IPS DF 4.7 (cell line): ENCODE results near the gene POLDIP3.

Experiments used
- DNase-seq: peaks from one replicate; pipeline ENCODE4 v3.0.0-alpha.2; 2013; ENCODE audit warnings: low spot score; ENCODE audit errors: extremely low read depth

The POLDIP3 gene, protein sequence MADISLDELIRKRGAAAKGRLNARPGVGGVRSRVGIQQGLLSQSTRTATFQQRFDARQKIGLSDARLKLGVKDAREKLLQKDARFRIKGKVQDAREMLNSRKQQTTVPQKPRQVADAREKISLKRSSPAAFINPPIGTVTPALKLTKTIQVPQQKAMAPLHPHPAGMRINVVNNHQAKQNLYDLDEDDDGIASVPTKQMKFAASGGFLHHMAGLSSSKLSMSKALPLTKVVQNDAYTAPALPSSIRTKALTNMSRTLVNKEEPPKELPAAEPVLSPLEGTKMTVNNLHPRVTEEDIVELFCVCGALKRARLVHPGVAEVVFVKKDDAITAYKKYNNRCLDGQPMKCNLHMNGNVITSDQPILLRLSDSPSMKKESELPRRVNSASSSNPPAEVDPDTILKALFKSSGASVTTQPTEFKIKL

DNA sequence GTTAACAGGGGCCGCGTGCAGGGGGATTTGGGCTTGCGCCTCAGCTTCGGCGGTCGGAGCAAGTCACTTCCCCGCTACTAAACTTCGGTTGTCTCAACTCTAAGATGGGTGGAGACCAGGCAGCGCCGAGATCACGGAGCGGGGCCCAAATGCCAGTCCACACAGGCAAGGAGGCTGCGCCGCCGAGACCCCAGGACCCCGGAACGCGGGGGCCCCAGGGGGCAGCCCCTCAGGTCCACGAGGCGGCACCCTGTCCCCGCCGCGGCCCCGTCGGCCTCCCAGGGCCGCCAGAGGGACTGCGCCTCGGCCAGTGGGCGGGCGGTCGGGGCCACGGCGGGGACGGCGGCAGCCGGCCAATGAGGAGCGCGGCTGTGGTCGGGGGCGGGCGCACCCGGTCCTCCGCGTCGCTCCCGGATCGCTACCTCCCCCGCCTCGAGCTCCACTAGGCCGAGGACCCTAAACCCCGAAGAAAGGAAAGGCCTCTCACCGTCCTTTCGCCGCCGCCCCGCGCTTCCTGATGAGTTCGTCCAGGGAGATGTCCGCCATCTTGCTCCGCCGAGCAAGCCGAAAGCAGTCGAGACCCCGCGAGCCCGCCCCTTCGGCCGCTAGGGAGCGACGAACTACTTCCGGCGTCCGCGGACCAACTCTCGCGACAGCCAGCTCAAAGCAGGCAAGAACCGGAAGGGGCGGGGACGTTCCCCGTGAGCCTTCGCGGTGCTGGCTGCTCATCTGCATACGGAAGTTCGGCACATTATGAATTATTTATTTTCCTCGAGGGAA is at the start of gene POLDIP3:
POLDIP3 (minus strand) TSS at position 572 of the 780 bp plus-strand sequence; CDS start at position 546, 26 bp downstream.
- DNase-seq = peak; percentile 64

DNA sequence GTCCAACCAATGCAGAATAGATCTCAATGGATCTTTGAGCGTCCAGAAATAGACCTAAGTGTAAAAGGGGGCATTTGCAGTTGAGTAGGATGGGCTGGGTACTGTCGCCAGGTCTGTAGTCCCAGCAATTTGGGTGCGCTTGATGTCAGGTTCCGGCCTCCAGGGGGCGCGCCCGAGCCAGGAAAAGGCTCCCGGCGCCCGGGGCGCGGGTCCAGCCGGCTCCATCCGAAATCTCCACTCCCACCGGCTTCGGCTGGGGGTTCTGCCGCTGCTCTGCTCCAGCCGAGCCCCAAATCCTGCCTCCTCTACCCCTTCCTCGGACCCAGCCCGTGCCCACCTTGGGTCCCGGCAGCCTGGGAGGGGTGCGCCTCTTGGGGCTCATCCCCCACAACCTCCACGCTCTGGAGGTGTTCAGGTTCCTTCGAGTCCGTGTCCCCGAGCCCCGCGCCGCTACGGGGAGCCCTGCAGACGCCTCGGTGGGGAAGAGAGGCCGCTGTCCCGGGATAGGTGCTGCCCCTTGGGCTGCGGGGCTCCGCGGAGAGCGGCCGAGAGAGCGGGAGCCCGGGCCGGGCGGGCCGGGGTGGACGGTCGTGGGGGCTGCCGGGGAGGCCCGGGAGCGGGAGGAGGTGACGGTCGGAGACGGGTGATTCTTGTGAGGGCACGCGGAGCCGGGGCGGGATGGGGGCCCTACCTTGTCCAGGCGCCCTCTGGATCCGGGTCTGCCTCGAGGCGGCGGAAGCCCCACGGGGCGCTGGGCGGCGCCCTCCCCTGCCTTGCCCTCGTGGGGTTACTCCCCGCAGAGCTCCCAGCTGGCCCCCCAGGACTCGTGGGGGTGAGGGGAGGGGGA is 47.5 kb upstream of the POLDIP3 start:
- DNase-seq = no peak

DNA sequence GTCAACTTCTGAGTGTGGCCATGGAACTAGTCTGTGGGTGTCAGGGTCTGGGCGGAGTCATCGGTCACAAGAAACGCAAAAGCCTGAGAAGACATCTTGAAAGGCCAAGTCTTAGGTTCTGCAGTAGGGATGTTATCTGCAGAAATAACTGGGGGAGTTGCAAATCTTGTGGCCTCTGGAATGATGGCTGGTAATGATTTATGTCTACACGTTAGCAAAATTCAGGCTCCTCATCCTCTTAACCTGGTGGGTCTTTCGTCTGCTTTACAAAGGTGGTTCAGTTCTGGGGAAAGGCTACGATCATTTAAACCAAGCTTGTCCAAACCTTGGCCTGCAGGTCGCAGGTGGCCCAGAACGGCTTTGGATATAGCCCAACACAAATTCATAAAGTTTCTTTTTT is 41.9 kb upstream of the POLDIP3 start:
- DNase-seq = no peak

DNA sequence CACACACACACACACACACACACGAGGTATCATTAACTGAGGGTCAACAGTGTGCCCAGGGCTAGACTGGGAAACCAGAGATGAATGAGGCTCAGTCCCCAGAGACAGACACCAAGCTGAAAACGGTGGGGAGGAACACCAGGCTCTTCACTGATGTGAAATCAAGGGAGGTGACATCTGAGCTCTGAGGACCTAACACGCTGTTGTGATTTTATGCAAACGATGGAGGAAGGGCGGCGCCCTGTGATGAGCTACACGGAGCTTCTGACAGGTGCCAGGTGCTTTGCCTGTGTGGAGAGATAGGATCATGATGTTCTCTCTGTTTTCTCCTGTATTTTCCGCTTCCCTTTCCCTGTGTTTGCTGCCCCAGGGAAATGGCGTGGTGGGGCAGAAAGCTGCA is 41.0 kb upstream of the POLDIP3 start:
- DNase-seq = no peak

DNA sequence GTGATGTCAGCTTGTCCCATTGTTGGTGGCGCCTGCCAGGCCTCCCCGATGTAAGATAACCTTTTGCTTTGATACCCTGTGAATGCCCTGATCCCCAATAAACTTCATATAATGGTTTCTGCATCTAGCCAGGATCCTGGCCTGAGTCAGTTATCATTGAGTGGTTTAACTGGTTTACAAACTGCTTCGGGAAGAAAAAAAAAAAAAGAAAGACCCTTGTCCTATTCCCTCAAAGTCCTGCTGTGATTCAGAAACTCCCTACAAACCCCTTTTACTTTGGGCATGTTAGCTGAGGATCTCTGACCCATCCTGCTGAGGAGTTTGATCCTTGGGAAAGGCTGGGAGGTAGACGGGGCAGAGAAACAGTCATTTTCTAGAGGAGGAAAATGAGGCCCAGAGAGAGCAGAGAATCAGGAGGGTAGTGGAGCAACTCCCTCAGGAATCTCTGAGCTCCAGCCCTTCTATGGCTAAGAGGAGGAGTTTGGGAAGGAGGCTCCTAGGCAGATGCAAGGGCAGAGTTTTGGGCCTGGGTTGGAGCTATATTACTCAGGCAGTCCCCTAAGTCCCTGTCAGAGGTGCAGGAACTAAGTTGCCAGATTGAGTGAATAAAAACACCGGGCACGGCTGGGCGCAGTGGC is 39.9 kb upstream of the POLDIP3 start:
- DNase-seq = no peak

DNA sequence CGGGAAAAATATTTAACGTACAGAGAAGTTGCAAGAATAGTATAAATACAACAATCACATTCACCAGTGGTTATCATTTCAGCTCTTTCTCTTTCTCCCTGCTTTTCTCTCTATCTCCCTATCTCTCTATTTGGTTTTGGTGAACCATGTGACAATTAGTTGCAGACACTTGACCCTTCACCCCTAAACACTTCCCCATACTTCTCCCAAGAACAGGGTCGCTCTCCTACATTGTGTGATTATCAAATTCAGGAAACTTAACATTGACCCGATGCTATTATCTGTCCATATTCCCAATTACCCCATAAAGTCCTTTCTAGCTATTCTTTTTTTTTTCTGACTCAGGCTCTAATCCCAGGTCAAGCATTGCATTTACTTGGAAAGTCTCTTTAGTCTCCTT is 39.3 kb upstream of the POLDIP3 start:
- no peak for DNase-seq

DNA sequence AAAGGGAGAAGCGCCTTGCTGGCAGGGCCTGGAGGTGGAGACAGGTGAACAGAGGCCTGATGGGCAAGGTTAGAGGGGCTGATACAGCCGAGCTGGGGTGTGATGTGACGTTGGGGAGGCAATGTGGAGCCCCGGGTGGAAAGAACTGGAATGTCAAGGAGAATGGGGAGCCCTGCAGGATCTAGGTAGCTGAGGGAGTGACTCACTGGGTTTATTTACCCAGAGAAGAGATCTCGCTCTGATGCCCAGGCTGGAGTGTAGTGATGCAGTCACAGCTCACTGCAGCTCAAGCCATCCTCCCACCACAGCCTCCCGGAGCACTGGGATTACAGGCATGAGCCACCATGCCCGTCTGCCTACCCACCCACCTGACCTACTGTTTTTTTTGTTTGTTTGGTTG is 36.5 kb upstream of the POLDIP3 start:
- DNase-seq = no peak

DNA sequence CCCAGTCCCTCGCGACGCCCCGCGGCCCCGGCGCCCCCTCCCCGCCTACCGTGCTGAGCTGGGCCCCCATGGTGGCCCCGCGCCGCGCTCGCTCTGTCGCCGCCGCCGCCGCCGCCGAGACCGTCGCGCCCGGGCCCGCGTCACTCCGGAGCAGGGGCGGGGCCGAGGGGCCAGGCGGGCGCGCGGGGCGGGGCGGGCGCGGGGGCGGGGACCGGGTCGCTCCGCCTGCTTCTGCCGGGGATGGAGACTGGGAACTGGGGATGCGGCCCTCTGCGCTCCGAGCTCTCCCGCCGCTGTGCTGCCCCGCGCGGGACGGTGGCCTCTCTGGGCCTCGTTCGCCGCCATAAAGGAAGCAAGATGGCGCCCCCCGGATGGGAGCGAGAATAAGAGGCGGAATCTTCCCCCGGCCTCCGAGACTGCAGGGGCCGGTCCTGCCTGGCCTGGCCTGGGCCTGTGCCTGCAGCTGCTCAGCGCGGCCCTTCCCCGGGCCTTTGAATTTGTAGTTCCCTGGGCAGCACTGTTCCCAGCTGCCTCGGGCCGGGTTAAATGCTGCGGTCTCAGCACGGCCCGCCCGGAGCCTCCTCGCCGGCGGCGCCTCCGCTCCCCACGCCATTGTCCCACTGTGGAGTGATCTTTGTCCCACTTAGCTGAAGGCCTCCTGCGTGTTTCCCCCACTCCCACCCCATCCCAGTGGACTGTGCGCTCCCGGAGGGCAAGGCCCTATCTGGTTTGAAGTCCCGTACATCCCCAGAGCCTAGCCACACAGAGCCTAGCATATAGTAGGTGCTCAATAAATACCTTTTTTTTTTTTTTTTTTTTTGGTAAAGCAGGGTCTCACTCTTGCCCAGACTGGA is 34.8 kb upstream of the POLDIP3 start, which contains the start of gene CYB5R3:
CYB5R3 (minus strand) TSS at position 147 of the 854 bp plus-strand sequence; CDS start at position 70, 77 bp downstream.
- no peak for DNase-seq

DNA sequence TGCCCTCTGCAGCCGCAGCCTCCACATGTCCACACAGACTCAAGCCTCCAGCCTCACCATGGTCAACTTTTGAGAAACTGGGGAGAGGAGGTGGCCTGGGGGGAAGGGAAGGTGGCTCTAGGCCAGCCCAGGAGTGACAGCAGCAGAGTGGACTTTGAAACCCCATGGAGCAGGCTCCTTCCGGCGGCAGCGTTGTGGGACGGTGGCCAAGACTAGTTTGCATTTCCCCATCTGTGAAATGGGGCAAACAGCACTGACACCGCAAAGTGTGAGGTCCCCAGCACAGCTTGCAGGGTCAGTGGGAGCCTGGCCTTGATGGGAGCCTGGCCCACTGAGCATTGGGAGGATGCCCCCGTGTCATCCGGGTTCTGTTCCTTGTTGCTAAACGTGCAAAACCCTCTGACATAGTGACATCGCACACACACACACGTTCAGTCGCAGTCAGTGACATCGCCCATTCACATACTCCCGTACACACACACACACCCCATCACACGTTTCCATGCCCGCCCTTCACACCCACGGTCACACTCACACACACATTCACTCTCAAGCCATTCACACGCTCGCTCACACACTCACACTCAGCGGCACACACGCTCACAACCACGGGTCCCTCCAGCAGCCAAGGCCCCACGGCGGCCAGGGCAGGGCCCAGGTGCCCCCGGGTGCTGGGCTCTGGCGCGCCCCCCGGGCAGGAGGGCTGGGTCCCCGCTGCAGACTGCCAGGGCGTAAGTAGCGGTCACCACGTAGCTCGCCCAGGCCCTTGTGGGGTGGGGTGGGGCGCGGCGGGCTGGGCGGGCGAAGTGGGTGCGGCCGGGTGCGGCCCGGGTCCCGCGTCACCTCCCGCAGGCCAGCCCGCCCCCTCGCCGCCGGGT is 33.9 kb upstream of the POLDIP3 start:
- DNase-seq = no peak

DNA sequence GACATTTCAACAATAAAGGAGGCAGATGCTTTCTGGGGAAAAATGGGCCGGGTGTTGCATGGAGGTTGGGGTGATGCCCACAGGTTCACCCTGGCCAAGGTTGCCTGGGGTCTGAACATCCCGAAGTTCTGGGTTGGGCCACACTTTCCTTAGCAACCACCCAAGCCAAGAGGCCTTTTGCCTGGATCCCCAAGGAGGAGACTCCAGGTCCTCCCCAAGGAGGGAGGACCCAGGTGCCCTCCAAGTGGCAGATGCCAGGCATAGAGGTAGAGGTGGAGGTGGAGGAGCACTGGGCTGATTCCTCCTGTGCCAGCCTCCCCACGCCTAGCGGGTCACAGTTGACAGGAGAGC is 33.3 kb upstream of the POLDIP3 start:
- no peak for DNase-seq

DNA sequence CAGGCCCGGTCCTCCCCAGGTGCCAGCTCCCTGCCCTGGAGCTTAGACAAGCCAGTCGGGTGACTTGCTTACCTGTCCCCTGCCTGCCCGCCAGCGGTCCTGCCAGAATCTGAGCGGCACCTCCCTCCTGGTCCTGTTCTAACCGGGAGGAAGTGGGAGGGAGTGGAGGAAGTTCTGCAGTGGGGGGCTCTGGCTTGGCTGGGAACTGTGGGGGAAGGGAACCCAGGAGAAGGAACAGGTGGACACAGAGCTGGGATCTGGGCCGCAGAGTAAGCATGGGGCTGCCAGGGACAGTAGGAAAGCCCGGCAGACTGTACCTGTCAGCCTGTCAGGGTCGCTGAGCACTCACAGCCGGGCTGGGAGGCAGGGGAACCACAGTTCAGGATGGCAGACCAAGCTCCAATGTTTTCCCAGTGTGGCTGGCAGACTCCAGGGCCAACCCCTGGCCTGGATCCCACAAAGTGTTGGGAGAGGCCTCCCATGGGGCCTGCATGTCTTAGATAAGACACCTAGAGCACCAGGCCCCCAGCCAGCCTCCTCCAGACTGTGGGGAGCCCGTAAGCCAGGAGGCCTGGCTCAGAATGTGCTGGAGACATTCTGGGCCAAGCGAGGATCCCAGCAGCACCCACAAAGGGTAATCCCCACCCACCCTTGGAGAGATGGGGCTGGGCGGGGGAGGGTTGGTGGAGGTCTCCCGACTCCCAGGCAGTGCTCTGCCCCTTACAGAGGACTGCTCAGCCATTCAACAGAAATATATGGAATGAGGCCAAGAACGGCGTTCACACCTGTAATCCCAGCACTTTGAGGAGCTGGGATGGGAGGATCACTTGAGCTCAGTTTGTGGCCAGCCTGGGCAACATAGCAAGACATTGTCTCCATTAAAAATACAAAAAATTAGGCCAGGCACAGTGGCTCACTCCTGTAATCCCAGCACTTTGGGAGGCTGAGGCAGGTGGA is 32.2 kb upstream of the POLDIP3 start:
- no peak for DNase-seq

DNA sequence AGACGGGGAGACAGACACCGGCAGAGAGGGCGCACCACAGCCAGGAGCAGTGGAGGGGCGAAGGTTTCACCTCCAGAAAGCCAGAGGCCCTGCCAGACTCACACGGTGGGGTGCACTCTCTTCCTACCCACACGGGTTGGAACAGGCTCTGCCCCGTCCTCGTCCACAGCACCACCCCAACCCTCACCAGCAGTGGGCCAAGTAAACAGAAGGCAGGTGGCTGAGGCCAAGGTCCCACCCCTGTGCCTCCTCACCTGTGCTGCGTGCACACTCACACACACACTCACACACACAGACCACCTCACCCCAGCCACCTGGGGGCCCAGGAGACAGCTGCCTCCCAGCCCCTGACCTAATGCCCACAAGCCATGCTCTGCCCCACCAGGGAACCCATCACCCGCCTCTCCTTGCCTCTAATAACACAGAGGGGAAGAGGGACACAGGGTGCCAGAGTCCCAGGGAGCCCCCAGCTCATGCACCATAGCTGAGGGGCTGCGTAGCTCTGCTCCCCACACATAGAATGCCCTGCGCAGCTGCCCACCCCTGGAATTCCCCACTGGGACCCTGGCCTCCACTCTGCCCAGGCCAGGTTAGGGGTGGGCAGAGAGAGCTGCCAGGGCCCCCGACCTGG is 31.4 kb upstream of the POLDIP3 start:
- no peak for DNase-seq

DNA sequence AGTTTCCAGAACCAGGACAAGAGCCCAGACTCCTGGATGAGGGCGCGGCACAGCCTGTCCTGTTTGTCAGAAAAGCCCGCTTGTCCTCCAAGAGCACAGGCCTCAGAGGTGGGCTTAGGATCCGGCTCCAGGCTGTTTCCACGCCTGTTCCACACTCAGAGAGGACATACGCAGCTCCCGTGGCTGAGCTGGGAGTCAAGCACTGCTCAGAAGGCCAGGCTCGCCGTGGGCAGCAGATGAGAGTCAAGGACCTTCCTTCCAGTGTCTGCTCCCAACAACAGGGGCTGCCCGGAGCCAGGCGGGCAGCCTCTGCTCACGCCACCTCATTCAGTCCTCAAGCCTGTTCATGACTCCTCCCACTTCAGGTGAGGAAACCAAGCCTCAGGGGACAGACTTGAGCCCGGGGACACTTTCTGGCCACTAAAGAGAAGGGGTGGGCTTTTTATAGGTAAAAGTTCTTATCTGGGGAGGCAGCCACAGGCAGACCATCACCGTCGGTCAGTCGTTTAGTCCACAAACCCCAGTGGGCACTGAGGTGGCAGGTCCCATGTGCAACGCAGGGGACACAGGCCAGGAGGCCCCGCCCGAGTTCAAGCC is 30.8 kb upstream of the POLDIP3 start:
- no peak for DNase-seq

DNA sequence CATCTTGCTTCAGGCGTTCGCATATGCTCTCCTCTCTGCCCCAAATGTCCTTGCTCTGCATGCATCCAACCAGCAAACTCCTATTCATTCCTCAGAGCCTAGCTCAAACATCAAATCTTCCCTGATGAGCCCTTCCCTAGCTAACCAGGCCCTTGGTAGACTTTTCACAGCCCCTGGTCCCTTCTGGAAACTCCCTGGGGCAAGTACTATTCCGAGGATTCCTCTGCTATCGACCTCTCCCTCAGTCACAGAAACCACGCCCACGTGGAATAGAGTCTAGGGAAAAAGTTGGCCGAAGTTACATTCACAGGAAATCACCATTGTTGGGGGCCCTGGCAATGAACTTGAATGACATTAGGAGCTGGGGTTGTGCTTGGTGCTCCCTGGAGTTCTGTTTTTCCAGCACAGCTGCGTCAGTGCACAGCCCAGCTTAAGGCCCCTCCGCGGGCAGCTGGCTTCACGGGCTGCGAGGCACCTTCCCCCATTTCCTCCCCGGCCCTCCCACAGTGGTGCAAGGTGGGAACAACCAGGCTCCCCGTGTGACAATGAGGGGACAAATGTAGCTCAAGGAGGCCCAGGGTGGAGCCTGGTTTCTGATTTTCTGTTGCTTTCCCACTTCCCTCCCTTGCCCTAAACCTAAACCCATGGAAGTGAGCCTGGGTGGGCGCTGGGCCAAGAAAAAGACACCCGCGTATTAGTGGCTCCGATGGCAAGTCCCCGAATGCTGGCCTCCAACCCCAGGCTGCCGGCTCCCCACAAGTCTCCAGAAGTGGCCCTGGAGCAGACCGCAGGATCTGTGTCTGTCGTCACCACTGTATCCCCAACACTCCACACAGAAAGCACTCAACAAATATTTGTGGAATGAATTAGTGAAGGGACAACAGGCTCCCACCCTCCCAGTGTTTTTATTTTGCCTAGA is 30.0 kb upstream of the POLDIP3 start:
- DNase-seq = no peak

DNA sequence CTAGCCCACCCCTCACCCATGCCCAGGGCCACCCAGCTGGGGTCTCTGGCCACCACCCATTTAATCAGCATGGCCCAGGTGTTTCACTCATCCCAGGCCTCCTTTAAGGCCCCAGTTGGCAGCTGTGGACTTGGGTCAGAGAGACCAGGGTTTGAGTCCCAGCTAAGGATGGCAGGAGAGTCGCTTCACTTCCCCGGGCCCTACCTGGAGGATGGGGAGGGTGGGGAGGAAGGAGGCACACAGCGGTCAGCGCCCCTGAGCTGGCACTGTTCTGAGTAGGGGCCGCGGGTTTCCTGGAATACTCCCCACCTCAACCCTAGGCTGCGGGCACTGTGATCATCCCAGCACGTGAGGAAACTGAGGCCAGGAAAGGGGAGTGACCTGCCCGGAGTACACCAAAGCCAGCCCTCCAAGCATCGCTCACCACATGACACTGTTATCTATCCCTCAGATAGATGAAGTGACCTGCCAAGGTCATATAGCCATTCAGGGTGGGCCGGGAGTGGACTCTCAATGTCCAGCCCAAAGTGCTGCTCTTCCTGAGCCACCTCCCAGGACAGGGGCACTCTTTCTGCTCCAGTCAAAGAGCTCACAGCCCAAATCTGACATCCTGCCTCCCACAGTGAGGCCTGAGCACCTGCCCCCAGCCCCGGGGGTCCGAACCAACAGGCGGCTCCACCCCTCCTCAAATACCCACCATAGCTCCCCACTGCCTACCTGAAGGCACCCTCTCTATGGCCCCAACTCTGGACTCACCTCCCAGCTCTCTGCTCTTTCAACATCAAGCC is 29.1 kb upstream of the POLDIP3 start:
- no peak for DNase-seq
